ENCODE measurements around the gene CLEC4D.

GRCh38 chr12:8566525-8566924 is 53.2 kb downstream of the CLEC4D start:
- TF ChIP-seq ARNT (IDR thresholded peaks at IDR 0.05), result no peak
- no peak for TF ChIP-seq FOXK2 (IDR thresholded peaks at IDR 0.05)
- TF ChIP-seq FOXA1 (IDR thresholded peaks at IDR 0.05), result no peak
- no peak for TF ChIP-seq TARDBP (IDR thresholded peaks at IDR 0.05)
- no peak for TF ChIP-seq SP1 (IDR thresholded peaks at IDR 0.05)
- no peak for TF ChIP-seq BHLHE40 (IDR thresholded peaks at IDR 0.05; ENCODE audit: borderline replicate concordance)
- no peak for TF ChIP-seq ELF4 (IDR thresholded peaks at IDR 0.05)
- no peak for TF ChIP-seq HDGF (IDR thresholded peaks at IDR 0.05; ENCODE audit: borderline replicate concordance)
